HFFc6 (cell line): Measurements from ENCODE around the gene DICER1. TPM values are rescaled to one million over a fixed set of nuclear protein-coding genes. Genes with fewer than 3 reads are reported as not detected.

Source experiments
- DNase-seq: peaks from one replicate; pipeline ENCODE4 v3.0.0-alpha.2; 2018
- H3K27ac Mint-ChIP-seq: 2 replicates; pipeline ENCODE4 v1.8.0; 2020; ENCODE audit warnings: mild to moderate bottlenecking, mixed read lengths
- H3K27me3 Mint-ChIP-seq: 2 replicates; pipeline ENCODE4 v1.8.0; 2021; ENCODE audit warnings: mild to moderate bottlenecking, moderate library complexity, mixed read lengths; ENCODE audit not compliant: insufficient read depth
- H3K36me3 Mint-ChIP-seq: 2 replicates; pipeline ENCODE4 v1.8.0; 2021; ENCODE audit warnings: low read depth, mixed read lengths
- H3K4me1 Mint-ChIP-seq: 2 replicates; pipeline ENCODE4 v1.8.0; 2020; ENCODE audit warnings: low read depth, mixed read lengths
- H3K4me3 Mint-ChIP-seq: 2 replicates; pipeline ENCODE4 v1.8.0; 2020; ENCODE audit warnings: mild to moderate bottlenecking, moderate library complexity, mixed read lengths
- H3K9me3 Mint-ChIP-seq: 2 replicates; pipeline ENCODE4 v1.8.0; 2020; ENCODE audit warnings: mild to moderate bottlenecking, mixed read lengths
- CTCF ChIP-seq: fragments of 200-600 bp; sonication (generic); IDR thresholded peaks from 2 replicates; pipeline ENCODE4 v1.5.0; 2021; ENCODE audit warnings: antibody characterized with exemption, mild to moderate bottlenecking
- total RNA-seq, 6 experiments: library from RNA; stranded (reverse); fragmentation: NEBNext Ultra II Directional; extraction: Animal tissue kit (Norgen Biotek cat#: 25700); gene quantifications; 2 replicates in 1 of 6; 3 replicates in 5 of 6; pipeline ENCODE4 v1.2.3, GENCODE V29; 2021

The DICER1 gene
- total RNA-seq, 6 experiments from 2014 or later, result 34.0 to 40.0 (median 37.6) TPM

- no peak overlapping the region for H3K4me3 Mint-ChIP-seq
- peaks cover 6% of the 10 kb centered on the region for H3K4me1 Mint-ChIP-seq
- H3K36me3 Mint-ChIP-seq, result peaks cover 9% of the 10 kb centered on the region
- no peaks in the 10 kb centered on the region; the same call in 1 of the 2 replicates for H3K27me3 Mint-ChIP-seq
- H3K27ac Mint-ChIP-seq, result no peak overlapping the region
- TF ChIP-seq CTCF, result no peak
- no peaks in the 10 kb centered on the region for H3K9me3 Mint-ChIP-seq
- DNase-seq, result no peak
These were observed 61.3 kb downstream of the DICER1 start for GRCh38 chr14:95095996-95096395.

GRCh38 chr14:95092723-95093122 lies 64.6 kb downstream of the DICER1 start:
- Mint-ChIP-seq H3K27ac (no peak overlapping the region), H3K27me3 (no peaks in the 10 kb centered on the region; the same call in 1 of the 2 replicates), H3K9me3 (no peaks in the 10 kb centered on the region)

GRCh38 chr14:95091581-95091980 lies 65.7 kb downstream of the DICER1 start:
- Mint-ChIP-seq H3K4me3 (no peak overlapping the region), H3K9me3 (no peaks in the 10 kb centered on the region), H3K4me1 (no peaks in the 10 kb centered on the region), H3K36me3 (peaks cover 21% of the 10 kb centered on the region; the same call in 1 of the 2 replicates), H3K27ac (no peak overlapping the region), H3K27me3 (no peaks in the 10 kb centered on the region; the same call in 1 of the 2 replicates)
- no peak for TF ChIP-seq CTCF
- no peak for DNase-seq

More at GRCh38 chr14:95092723-95093122, 64.6 kb downstream of the DICER1 start:
- no peak for TF ChIP-seq CTCF
- Mint-ChIP-seq H3K4me1 (peaks cover 6% of the 10 kb centered on the region), H3K4me3 (no peak overlapping the region), H3K36me3 (peaks cover 21% of the 10 kb centered on the region; the same call in 1 of the 2 replicates)
- no peak for DNase-seq

- Mint-ChIP-seq H3K4me3 (no peak overlapping the region), H3K4me1 (no peaks in the 10 kb centered on the region), H3K27me3 (no peaks in the 10 kb centered on the region; the same call in 1 of the 2 replicates), H3K9me3 (no peaks in the 10 kb centered on the region), H3K27ac (no peak overlapping the region), H3K36me3 (peaks cover 25% of the 10 kb centered on the region)
- no peak for DNase-seq
- TF ChIP-seq CTCF, result no peak
These were observed 68.7 kb downstream of the DICER1 start for GRCh38 chr14:95088665-95089064.

- Mint-ChIP-seq H3K27me3 (no peaks in the 10 kb centered on the region), H3K4me1 (no peaks in the 10 kb centered on the region), H3K36me3 (peaks cover 21% of the 10 kb centered on the region), H3K4me3 (no peak overlapping the region), H3K27ac (no peak overlapping the region), H3K9me3 (no peaks in the 10 kb centered on the region)
- no peak for TF ChIP-seq CTCF
- DNase-seq, result no peak
These were observed 69.7 kb downstream of the DICER1 start for GRCh38 chr14:95087619-95088018.

- Mint-ChIP-seq H3K27me3 (no peaks in the 10 kb centered on the region; the same call in 1 of the 2 replicates), H3K27ac (no peak overlapping the region), H3K4me1 (no peaks in the 10 kb centered on the region), H3K9me3 (no peaks in the 10 kb centered on the region), H3K4me3 (no peak overlapping the region), H3K36me3 (peaks cover 21% of the 10 kb centered on the region)
- no peak for DNase-seq
- no peak for TF ChIP-seq CTCF
These were observed 72.0 kb downstream of the DICER1 start for GRCh38 chr14:95085321-95085720.
